SU-DHL-6 (cell line): Measurements from ENCODE around the gene UBLCP1.

Experiments
- H2AFZ ChIP-seq: fragments of 200-600 bp; sonication (generic); 2 replicates; pipeline ENCODE4 v1.6.1; 2014; ENCODE audit warnings: low read depth, mild to moderate bottlenecking, moderate library complexity, mixed read lengths, antibody characterized with exemption, low read length; ENCODE audit not compliant: severe bottlenecking
- H3F3A ChIP-seq: fragments of 200-600 bp; shearing (Covaris generic); 2 replicates; pipeline ENCODE4 v1.6.0; 2016; ENCODE audit warnings: antibody characterized with exemption, mild to moderate bottlenecking; ENCODE audit not compliant: insufficient read depth
- H3K27ac ChIP-seq: fragments of 200-600 bp; sonication (generic); 2 replicates; pipeline ENCODE4 v1.5.1; 2016; ENCODE audit warnings: low read depth, mild to moderate bottlenecking, low read length, moderate library complexity, mixed read lengths
- H3K27me3 ChIP-seq: fragments of 200-600 bp; sonication (generic), shearing (Covaris generic); 2 replicates; pipeline ENCODE4 v1.6.0; 2014; ENCODE audit warnings: mild to moderate bottlenecking, low read length
- H3K36me3 ChIP-seq: fragments of 200-600 bp; sonication (generic); 2 replicates; pipeline ENCODE4 v1.6.1; 2014; ENCODE audit warnings: mild to moderate bottlenecking, low read length, mixed read lengths
- H3K4me2 ChIP-seq: fragments of 300-600, 200-600 bp; shearing (Covaris generic), sonication (generic); 2 replicates; pipeline ENCODE4 v1.6.0; 2014; ENCODE audit warnings: low read length, low read depth, mild to moderate bottlenecking; ENCODE audit not compliant: poor library complexity, severe bottlenecking
- H3K4me3 ChIP-seq: fragments of 200-600 bp; sonication (generic); 2 replicates; pipeline ENCODE4 v1.5.1; 2014; ENCODE audit warnings: antibody characterized with exemption, low read length, mild to moderate bottlenecking, mixed read lengths; ENCODE audit not compliant: insufficient read depth, poor library complexity, severe bottlenecking
- H3K79me2 ChIP-seq: fragments of 200-600 bp; sonication (generic); 2 replicates; pipeline ENCODE4 v1.6.1; 2014; ENCODE audit warnings: mild to moderate bottlenecking, low read length, moderate library complexity; ENCODE audit not compliant: insufficient read depth
- H3K9ac ChIP-seq: fragments of 200-600 bp; sonication (generic); 2 replicates; pipeline ENCODE4 v1.7.0; 2014; ENCODE audit warnings: mild to moderate bottlenecking, low read length
- H3K9me2 ChIP-seq: fragments of 200-600 bp; sonication (generic); replicated peaks from 2 replicates; pipeline ENCODE4 v1.6.1; 2014; ENCODE audit warnings: low read length; ENCODE audit not compliant: insufficient read depth
- H3K9me3 ChIP-seq: fragments of 200-600 bp; sonication (generic); 2 replicates; pipeline ENCODE4 v1.6.1; 2014; ENCODE audit warnings: low read length, mixed read lengths; ENCODE audit not compliant: insufficient read depth
- H4K20me1 ChIP-seq: fragments of 200-600 bp; sonication (generic); 2 replicates; pipeline ENCODE4 v1.6.1; 2014; ENCODE audit warnings: low read depth, mild to moderate bottlenecking, antibody characterized with exemption, low read length, moderate library complexity, mixed read lengths
- CTCF ChIP-seq: fragments of 200-600 bp; sonication (generic); IDR thresholded peaks from one replicate; pipeline ENCODE4 v1.5.1; 2017; ENCODE audit warnings: antibody characterized with exemption, mild to moderate bottlenecking, low read length, moderate library complexity; ENCODE audit not compliant: insufficient read depth, poor library complexity, severe bottlenecking
- EZH2phosphoT487 ChIP-seq: fragments of 200-600 bp; sonication (generic), shearing (Covaris generic); conservative IDR thresholded peaks from 2 replicates; pipeline ENCODE4 v1.6.1; 2018; ENCODE audit warnings: mild to moderate bottlenecking, antibody characterized with exemption, low read length, moderate library complexity, mixed read lengths

Gene UBLCP1

DNA sequence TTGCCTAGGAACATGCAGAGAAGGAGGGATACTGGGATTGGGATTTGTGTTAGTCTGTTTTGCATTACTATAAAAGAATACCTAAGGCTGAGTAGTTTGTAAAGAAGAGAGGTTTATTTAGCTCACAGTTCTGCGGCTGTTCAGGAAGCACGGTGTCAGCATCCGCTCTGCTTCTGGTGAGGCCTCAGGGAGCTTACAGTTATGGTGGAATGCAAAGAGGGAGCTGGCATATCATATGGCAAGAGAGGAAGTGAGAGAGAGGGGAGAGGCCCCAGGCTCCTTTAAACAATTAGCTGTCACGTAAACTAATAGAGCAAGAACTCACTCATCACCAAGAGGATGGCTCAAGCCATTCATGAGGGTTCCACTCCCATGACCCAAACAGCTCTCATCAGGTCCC, 40.2 kb downstream of the UBLCP1 start:
- no peak overlapping the region for H2AFZ ChIP-seq
- H3K4me3 ChIP-seq: no peak overlapping the region
- H3F3A ChIP-seq: no peaks in the 10 kb centered on the region
- H3K36me3 ChIP-seq: peaks cover 2% of the 10 kb centered on the region; the same call in 1 of the 2 replicates
- H3K9ac ChIP-seq: no peak overlapping the region
- H3K27me3 ChIP-seq: no peaks in the 10 kb centered on the region
- no peaks in the 10 kb centered on the region for H3K9me2 ChIP-seq
- no peaks in the 10 kb centered on the region for H4K20me1 ChIP-seq
- no peak overlapping the region for H3K4me2 ChIP-seq
- H3K9me3 ChIP-seq: 0 out of 2 replicates have a peak, but pooled peaks cover 10% of the 10 kb centered on the region
- no peak overlapping the region for H3K27ac ChIP-seq
- no peaks in the 10 kb centered on the region for H3K79me2 ChIP-seq
- no peak for TF ChIP-seq EZH2phosphoT487
- TF ChIP-seq CTCF: no peak

- no peak overlapping the region for H3K9ac ChIP-seq
- H4K20me1 ChIP-seq: no peaks in the 10 kb centered on the region
- H3K27me3 ChIP-seq: no peaks in the 10 kb centered on the region
- no peak overlapping the region for H3K4me3 ChIP-seq
- TF ChIP-seq EZH2phosphoT487 (no peak), CTCF (no peak)
- no peaks in the 10 kb centered on the region for H3K9me2 ChIP-seq
- H3K9me3 ChIP-seq: 0 out of 2 replicates have a peak, but pooled peaks cover 10% of the 10 kb centered on the region
- no peak overlapping the region for H3K4me2 ChIP-seq
- H3K27ac ChIP-seq: no peak overlapping the region
- no peaks in the 10 kb centered on the region for H3K79me2 ChIP-seq
- H3K36me3 ChIP-seq: peaks cover 2% of the 10 kb centered on the region; the same call in 1 of the 2 replicates
- H2AFZ ChIP-seq: no peak overlapping the region
- no peaks in the 10 kb centered on the region for H3F3A ChIP-seq
These were observed 42.0 kb downstream of the UBLCP1 start for GRCh38 chr5:159304961-159305595.

DNA sequence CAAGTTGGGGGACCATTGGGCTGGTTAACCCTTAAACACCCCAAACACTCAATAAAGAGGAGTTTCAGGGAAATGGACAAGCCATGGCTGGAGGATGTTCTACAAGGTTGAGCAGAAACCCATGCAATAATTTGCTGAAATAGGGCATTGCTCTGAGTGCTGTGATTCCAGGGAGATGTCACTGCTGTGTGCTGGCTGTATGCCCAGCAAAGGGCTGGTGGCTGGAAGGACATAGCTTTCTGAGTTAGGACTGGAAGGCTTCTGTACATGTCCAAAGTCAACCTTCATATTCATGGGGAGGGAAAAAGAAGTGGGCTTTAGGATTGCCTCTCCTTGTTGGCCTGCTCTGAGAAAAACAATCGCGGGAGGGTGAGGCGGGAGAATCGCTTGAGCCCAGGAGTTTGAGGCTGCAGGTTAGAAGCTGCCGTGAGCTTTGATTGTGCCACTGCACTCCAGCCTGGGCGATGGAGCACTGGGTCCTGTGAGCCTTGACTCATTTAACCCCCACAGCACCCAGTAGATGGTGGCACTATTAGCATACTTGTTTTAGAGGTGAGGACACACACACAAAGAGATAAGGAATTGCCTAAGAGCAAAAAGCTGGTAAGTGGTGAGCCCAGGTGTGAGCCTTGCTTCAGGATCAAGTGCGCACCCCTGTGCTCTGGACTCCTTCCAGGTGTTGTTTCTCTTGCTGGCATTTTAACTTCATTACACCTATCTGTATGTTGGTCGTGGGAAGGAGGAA, 46.8 kb downstream of the UBLCP1 start:
- TF ChIP-seq EZH2phosphoT487 (no peak), CTCF (no peak)
- Histone ChIP-seq H3K9me2 (no peaks in the 10 kb centered on the region), H3K79me2 (no peaks in the 10 kb centered on the region), H3F3A (no peaks in the 10 kb centered on the region), H4K20me1 (no peaks in the 10 kb centered on the region), H3K4me3 (no peak overlapping the region), H3K9ac (no peak overlapping the region), H3K9me3 (no peaks in the 10 kb centered on the region), H2AFZ (no peak overlapping the region), H3K36me3 (no peaks in the 10 kb centered on the region), H3K27me3 (no peaks in the 10 kb centered on the region), H3K4me2 (no peak overlapping the region), H3K27ac (no peak overlapping the region)
